Mesenchymal stem cell (in vitro differentiated cells and primary cell): ENCODE data around the gene CAMK2N2.
A peak's percentile ranks its signal among the peaks of the same experiment; 100 is the strongest.

Experiments
- DNase-seq: peaks from one replicate; pipeline ENCODE4 v3.0.0-alpha.2; 2013
- H2AFZ ChIP-seq: one replicate; pipeline ENCODE4 v1.6.1; 2013; ENCODE audit warnings: low read depth, mild to moderate bottlenecking, control low read depth, inconsistent platforms, low read length, moderate library complexity
- H2AK5ac ChIP-seq: 2 replicates; pipeline ENCODE4 v1.6.1; 2013; ENCODE audit warnings: low read length, moderate library complexity, mild to moderate bottlenecking, inconsistent platforms; ENCODE audit not compliant: severe bottlenecking
- H2BK120ac ChIP-seq: one replicate; pipeline ENCODE4 v1.6.1; 2013; ENCODE audit warnings: low read depth, mild to moderate bottlenecking, inconsistent platforms, low read length, moderate library complexity
- H2BK12ac ChIP-seq, 2 experiments: one replicate each; pipeline ENCODE4 v1.6.1; 2013; ENCODE audit warnings: inconsistent platforms in 2 of 2, low read length in 2 of 2, mild to moderate bottlenecking in 2 of 2, moderate library complexity in 2 of 2, control low read depth in 1 of 2
- H2BK15ac ChIP-seq: one replicate; pipeline ENCODE4 v1.6.1; 2013; ENCODE audit warnings: mild to moderate bottlenecking, low read depth, inconsistent platforms; ENCODE audit not compliant: poor library complexity, severe bottlenecking
- H2BK5ac ChIP-seq: 2 replicates; pipeline ENCODE4 v1.6.1; 2013; ENCODE audit warnings: low read depth, mild to moderate bottlenecking, low read length, control low read depth, inconsistent platforms; ENCODE audit not compliant: poor library complexity, severe bottlenecking
- H3K14ac ChIP-seq, 2 experiments: one replicate each; pipeline ENCODE4 v1.6.1; 2013; ENCODE audit warnings: inconsistent platforms in 2 of 2, low read length in 2 of 2, control low read depth in 1 of 2, mild to moderate bottlenecking in 1 of 2, moderate library complexity in 1 of 2
- H3K18ac ChIP-seq, 2 experiments: one replicate each; pipeline ENCODE4 v1.6.1; 2013; ENCODE audit warnings: inconsistent platforms in 2 of 2, low read length in 2 of 2, control low read depth in 1 of 2, low read depth in 1 of 2, mild to moderate bottlenecking in 1 of 2
- H3K23ac ChIP-seq, 2 experiments: one replicate each; pipeline ENCODE4 v1.6.1; 2013; ENCODE audit warnings: inconsistent platforms in 2 of 2, low read length in 2 of 2, mild to moderate bottlenecking in 2 of 2, moderate library complexity in 2 of 2, control low read depth in 1 of 2
- H3K27ac ChIP-seq: 2 replicates; pipeline ENCODE4 v1.5.1; 2013; ENCODE audit warnings: mild to moderate bottlenecking, moderate library complexity, low read length, control low read depth, inconsistent platforms; ENCODE audit not compliant: poor library complexity, severe bottlenecking
- H3K27me3 ChIP-seq, 2 experiments: 2 replicates each; pipeline versions ENCODE4 v1.6.1 to v1.7.0; 2013; ENCODE audit warnings: low read length in 2 of 2, mild to moderate bottlenecking in 2 of 2, moderate library complexity in 2 of 2, control low read depth in 1 of 2, inconsistent platforms in 1 of 2; ENCODE audit not compliant: control insufficient read depth in 1 of 2, insufficient read depth in 1 of 2
- H3K36me3 ChIP-seq, 2 experiments: 2 replicates each; pipeline versions ENCODE4 v1.6.1 to v1.7.0; 2013; ENCODE audit warnings: low read length in 2 of 2, control low read depth in 1 of 2, inconsistent platforms in 1 of 2, low read depth in 1 of 2, mild to moderate bottlenecking in 1 of 2; ENCODE audit not compliant: insufficient read depth in 2 of 2, control insufficient read depth in 1 of 2
- H3K4ac ChIP-seq, 2 experiments: one replicate each; pipeline ENCODE4 v1.6.1; 2013; ENCODE audit warnings: inconsistent platforms in 2 of 2, low read length in 2 of 2, mild to moderate bottlenecking in 2 of 2, moderate library complexity in 2 of 2, control low read depth in 1 of 2, low read depth in 1 of 2
- H3K4me1 ChIP-seq: 2 replicates; pipeline ENCODE4 v1.6.1; 2013; ENCODE audit warnings: low read depth, low read length, control low read depth; ENCODE audit not compliant: control insufficient read depth, insufficient read depth
- H3K4me2 ChIP-seq: 2 replicates; pipeline ENCODE4 v1.6.1; 2013; ENCODE audit warnings: low read length, mild to moderate bottlenecking, inconsistent platforms; ENCODE audit not compliant: poor library complexity, severe bottlenecking
- H3K4me3 ChIP-seq, 2 experiments: 2 replicates each; pipeline versions ENCODE4 v1.5.1 to v1.7.0; 2013; ENCODE audit warnings: low read length in 2 of 2, mild to moderate bottlenecking in 2 of 2, control low read depth in 1 of 2, low read depth in 1 of 2; ENCODE audit not compliant: insufficient read depth in 1 of 2
- H3K79me1 ChIP-seq: replicated peaks from 2 replicates; pipeline ENCODE4 v1.6.1; 2013; ENCODE audit warnings: mild to moderate bottlenecking, control low read depth, low read length, inconsistent platforms; ENCODE audit not compliant: poor library complexity, severe bottlenecking
- H3K9ac ChIP-seq: 2 replicates; pipeline ENCODE4 v1.7.0; 2013; ENCODE audit warnings: mild to moderate bottlenecking, low read length, moderate library complexity
- H3K9me3 ChIP-seq: 2 replicates; pipeline ENCODE4 v1.7.0; 2013; ENCODE audit warnings: mild to moderate bottlenecking, low read length; ENCODE audit not compliant: control insufficient read depth
- H4K8ac ChIP-seq: one replicate; pipeline ENCODE4 v1.6.1; 2013; ENCODE audit warnings: inconsistent platforms, mild to moderate bottlenecking, low read length, moderate library complexity
- H4K91ac ChIP-seq: one replicate; pipeline ENCODE4 v1.6.1; 2013; ENCODE audit warnings: mild to moderate bottlenecking, low read length, inconsistent platforms
- WGBS: methylation state at CpG from one replicate; pipeline ENCODE4 v1.1.7; 2013; ENCODE audit warnings: mixed read lengths; 5-methylcytosine and 5-hydroxymethylcytosine counted together

The CAMK2N2 gene

DNA sequence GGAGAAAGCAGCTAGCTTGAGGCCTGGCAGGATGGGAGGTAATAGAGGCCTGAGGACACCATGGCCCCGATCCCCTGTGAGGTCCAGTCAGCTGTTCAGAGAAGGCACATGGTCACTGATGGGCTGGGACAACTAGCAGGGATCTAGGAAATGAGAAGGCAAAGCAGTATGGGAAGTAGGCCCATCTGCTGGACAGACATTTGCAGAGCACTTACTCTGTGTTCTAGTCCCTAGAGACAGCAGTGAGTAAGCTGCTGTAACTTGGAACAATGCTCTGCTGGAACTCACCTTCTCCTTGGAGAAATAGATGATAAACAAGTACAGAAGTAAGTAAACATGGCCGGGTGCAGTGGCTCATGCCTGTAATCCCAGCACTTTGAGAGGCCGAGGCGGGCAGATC lies 21.6 kb upstream of the CAMK2N2 start:
- Histone ChIP-seq H2BK15ac (no peak overlapping the region), H3K4me3 (no peak overlapping the region), H4K8ac (no peak overlapping the region), H2BK120ac (no peak overlapping the region), H3K9me3 (peaks cover 10% of the 10 kb centered on the region), H3K79me1 (no peaks in the 10 kb centered on the region), H2BK12ac (no peak overlapping the region), H3K14ac (no peak overlapping the region), H2AFZ (no peak overlapping the region), H3K27me3 (peaks cover 27 to 41% of the 10 kb centered on the region in 2 experiments), H3K4me2 (no peak overlapping the region), H3K9ac (no peak overlapping the region), H3K18ac (no peak overlapping the region), H3K36me3 (no peaks in the 10 kb centered on the region), H4K91ac (no peak overlapping the region), H3K4ac (no peak overlapping the region), H3K27ac (no peak overlapping the region), H2AK5ac (no peak overlapping the region), H2BK5ac (no peak overlapping the region), H3K23ac (no peak overlapping the region), H3K4me1 (no peaks in the 10 kb centered on the region)
- DNase-seq: no peak
- 70% methylated on average over 3 of the region's 4 CpGs for WGBS

DNA sequence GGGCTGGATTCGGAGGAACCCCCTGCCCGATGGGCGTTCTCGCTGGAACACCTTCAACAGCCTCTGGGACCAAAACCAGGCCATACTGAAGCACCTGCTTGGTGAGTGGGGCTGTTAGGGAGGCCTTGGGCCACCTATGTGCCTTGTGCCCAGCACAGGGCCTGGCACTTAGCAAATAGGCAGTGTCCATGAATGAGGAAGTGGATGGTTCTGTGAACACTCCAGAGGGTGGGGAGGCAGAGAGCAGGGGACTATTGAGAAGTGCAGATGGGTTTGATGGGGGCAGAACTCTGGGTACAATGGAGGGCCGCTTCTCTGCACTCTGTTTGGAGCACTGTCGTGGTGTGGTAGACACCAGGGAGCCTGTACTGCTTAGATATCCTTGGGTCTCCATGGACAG lies 16.0 kb upstream of the CAMK2N2 start:
- Histone ChIP-seq H3K36me3 (no peaks in the 10 kb centered on the region), H3K9me3 (peaks cover 10% of the 10 kb centered on the region), H4K8ac (no peak overlapping the region), H2AK5ac (no peak overlapping the region), H3K9ac (no peak overlapping the region), H3K4ac (no peak overlapping the region), H3K79me1 (no peaks in the 10 kb centered on the region), H3K14ac (no peak overlapping the region), H3K4me1 (peaks cover 6% of the 10 kb centered on the region), H2BK15ac (no peak overlapping the region), H2BK12ac (no peak overlapping the region), H3K4me2 (no peak overlapping the region), H2AFZ (no peak overlapping the region), H4K91ac (no peak overlapping the region), H3K23ac (no peak overlapping the region), H3K27ac (no peak overlapping the region), H3K27me3 (peaks cover 55 to 64% of the 10 kb centered on the region in 2 experiments), H2BK120ac (no peak overlapping the region), H3K18ac (no peak overlapping the region), H3K4me3 (no peak overlapping the region), H2BK5ac (no peak overlapping the region)
- DNase-seq: no peak
- WGBS: 84% methylated on average over 6 of the region's 6 CpGs

DNA sequence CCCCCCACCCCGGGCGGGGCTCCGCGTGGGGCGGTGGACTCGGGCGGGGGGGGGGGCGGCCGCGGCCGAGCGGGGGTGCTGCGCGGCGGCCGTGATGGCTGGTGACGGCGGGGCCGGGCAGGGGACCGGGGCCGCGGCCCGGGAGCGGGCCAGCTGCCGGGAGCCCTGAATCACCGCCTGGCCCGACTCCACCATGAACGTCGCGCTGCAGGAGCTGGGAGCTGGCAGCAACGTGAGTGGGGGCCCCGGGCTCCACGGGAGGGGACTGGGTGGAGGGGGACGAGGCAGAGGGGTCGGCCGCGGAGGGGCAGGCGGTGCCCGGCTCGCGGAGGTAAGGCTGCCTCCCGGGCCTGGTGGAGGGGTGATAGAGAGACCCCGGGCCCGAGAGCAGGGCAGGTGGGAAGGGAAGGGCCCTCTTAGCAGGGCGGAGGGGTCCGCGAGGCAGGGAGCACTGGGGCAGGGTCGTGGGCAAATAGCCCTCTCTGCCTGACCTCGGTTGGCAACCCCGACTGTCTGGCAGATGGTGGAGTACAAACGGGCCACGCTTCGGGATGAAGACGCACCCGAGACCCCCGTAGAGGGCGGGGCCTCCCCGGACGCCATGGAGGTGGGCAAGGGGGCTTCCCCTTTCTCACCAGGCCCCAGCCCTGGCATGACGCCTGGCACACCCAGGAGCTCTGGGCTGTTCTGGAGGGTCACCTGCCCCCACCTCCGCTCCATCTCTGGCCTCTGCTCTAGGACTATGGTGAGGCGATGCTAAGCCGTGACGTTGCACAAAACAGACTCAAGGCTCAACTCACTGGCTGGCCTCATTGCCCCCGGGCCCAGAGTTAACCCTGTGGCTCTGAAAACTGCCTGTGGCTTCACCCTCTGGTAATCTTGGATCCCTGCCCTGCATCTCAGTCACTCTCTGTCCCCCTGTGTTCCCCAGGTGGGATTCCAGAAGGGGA lies 14.9 kb upstream of the CAMK2N2 start, which contains the start of gene ECE2:
Gene ECE2 (plus strand): TSS at position 62 of the 950 bp plus-strand sequence. CDS start 132 bp downstream, at position 194.
- H3K18ac ChIP-seq: no peak within 1 kb of the TSS
- H3K4me3 ChIP-seq: peak within 1 kb of the TSS in 1 of 2 experiments; percentile 47
- no peak within 1 kb of the TSS for H2AK5ac ChIP-seq
- H2BK5ac ChIP-seq: no peak within 1 kb of the TSS
- H4K91ac ChIP-seq: no peak within 1 kb of the TSS
- WGBS: 29% methylated on average over 55 of the region's 65 CpGs
- peaks cover 55 to 65% of the 10 kb centered on the region in 2 experiments for H3K27me3 ChIP-seq
- no peak within 1 kb of the TSS for H3K4ac ChIP-seq
- no peaks in the 10 kb centered on the region for H3K79me1 ChIP-seq
- peak within 1 kb of the TSS; percentile 29 for H3K4me2 ChIP-seq
- no peak within 1 kb of the TSS for H4K8ac ChIP-seq
- no peak within 1 kb of the TSS for H2BK120ac ChIP-seq
- no peak within 1 kb of the TSS for H3K27ac ChIP-seq
- H3K9me3 ChIP-seq: peaks cover 3% of the 10 kb centered on the region
- no peak within 1 kb of the TSS for H2BK15ac ChIP-seq
- H2BK12ac ChIP-seq: no peak within 1 kb of the TSS
- H3K4me1 ChIP-seq: peaks cover 6% of the 10 kb centered on the region
- H3K23ac ChIP-seq: no peak within 1 kb of the TSS
- no peaks in the 10 kb centered on the region for H3K36me3 ChIP-seq
- DNase-seq: no peak
- no peak within 1 kb of the TSS for H2AFZ ChIP-seq
- no peak within 1 kb of the TSS for H3K14ac ChIP-seq
- no peak within 1 kb of the TSS for H3K9ac ChIP-seq

DNA sequence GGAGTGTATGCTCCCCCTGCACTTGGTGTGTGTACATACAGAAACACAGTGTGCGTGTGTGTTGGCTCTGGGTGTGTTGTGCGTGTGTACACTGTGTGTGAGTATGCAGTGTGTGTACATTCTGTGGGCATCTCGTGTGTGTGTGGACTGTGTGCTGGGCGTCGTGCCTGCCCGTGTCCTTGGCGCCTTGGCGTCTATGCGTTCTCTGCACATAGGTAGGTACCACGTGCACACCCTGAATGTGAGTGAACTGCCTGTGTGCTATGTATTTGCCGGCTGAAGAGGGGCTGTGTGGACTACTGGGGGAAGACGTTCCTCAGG lies 14.0 kb upstream of the CAMK2N2 start:
- no peaks in the 10 kb centered on the region for H3K36me3 ChIP-seq
- H4K8ac ChIP-seq: no peak overlapping the region
- no peak overlapping the region for H4K91ac ChIP-seq
- no peak overlapping the region for H2BK5ac ChIP-seq
- H3K27ac ChIP-seq: no peak overlapping the region
- H2BK12ac ChIP-seq: no peak overlapping the region
- no peak overlapping the region for H2AFZ ChIP-seq
- no peaks in the 10 kb centered on the region for H3K79me1 ChIP-seq
- no peak overlapping the region for H3K9ac ChIP-seq
- H3K9me3 ChIP-seq: no peaks in the 10 kb centered on the region
- no peak overlapping the region for H2BK120ac ChIP-seq
- H2AK5ac ChIP-seq: no peak overlapping the region
- 78% methylated on average over 12 of the region's 12 CpGs for WGBS
- H3K4me1 ChIP-seq: peaks cover 6% of the 10 kb centered on the region
- no peak overlapping the region for H3K4me2 ChIP-seq
- H3K4ac ChIP-seq: no peak overlapping the region
- no peak overlapping the region for H2BK15ac ChIP-seq
- H3K4me3 ChIP-seq: peak overlapping the region in 1 of 2 experiments; percentile 47
- DNase-seq: no peak
- no peak overlapping the region for H3K23ac ChIP-seq
- H3K18ac ChIP-seq: no peak overlapping the region
- H3K14ac ChIP-seq: no peak overlapping the region
- H3K27me3 ChIP-seq: peaks cover 54 to 69% of the 10 kb centered on the region in 2 experiments
